Measurements from ENCODE around the gene KLF1. TPM values are rescaled to one million over a fixed set of nuclear protein-coding genes. Genes with fewer than 3 reads are reported as not detected.

The KLF1 gene
- total and polyA plus RNA-seq, 10 of the 15 experiments (the other 5 are each of a cell fraction or from before 2014, with no cell fraction given) = 0.04 to 0.38 (median 0.08) TPM; not detected in 3

GRCh38 chr19:12888006-12888603 lies 1.1 kb upstream of the KLF1 start:
- SMC1A ChIA-PET (ENCODE audit: uncharacterized antibody, unreplicated experiment) = interaction anchor here (1.5 kb wide), 1 partner anchor 12 kb away, joined by 4 read pairs; no protein-coding TSS in a partner anchor

More at GRCh38 chr19:12888006-12888603, 1.1 kb upstream of the KLF1 start:
- Histone ChIP-seq H3K4me2 (ENCODE audit: control insufficient read depth, insufficient read depth) (no peak overlapping the region), H4K20me1 (ENCODE audit: control insufficient read depth, insufficient read depth) (no peaks in the 10 kb centered on the region), H3K79me2 (ENCODE audit: control insufficient read depth, insufficient read depth, low read length) (peaks cover 10% of the 10 kb centered on the region), H3K9ac (ENCODE audit: control insufficient read depth, insufficient read depth, low read length) (no peak overlapping the region), H3K4me3 (no peak overlapping the region), H3K4me1 (ENCODE audit: control insufficient read depth, insufficient read depth, low read length) (peaks cover 19% of the 10 kb centered on the region), H3K9me3 (replicated peaks; ENCODE audit: control insufficient read depth, insufficient read depth, low read length) (peaks cover 7% of the 10 kb centered on the region), H2AFZ (ENCODE audit: control insufficient read depth, low read depth, low read length) (no peak overlapping the region), H3K27ac (ENCODE audit: control insufficient read depth, insufficient read depth) (no peak overlapping the region), H3K36me3 (ENCODE audit: control insufficient read depth in 2 of 2, insufficient read depth in 2 of 2, low read length in 1 of 2) (no peaks in the 10 kb centered on the region), H3K27me3 (replicated peaks in 1 of 2; ENCODE audit: control insufficient read depth in 2 of 2, insufficient read depth in 2 of 2, low read length in 1 of 2) (no peaks in the 10 kb centered on the region; a peak in 1 of 4 replicates)
- POLR2A ChIA-PET = no interaction called here
- in situ Hi-C loops (cut with MboI) = loop anchor here (10.0 kb wide), 1 partner anchor 207 kb away; no protein-coding TSS in a partner anchor
- no peak for FAIRE-seq
- peak; percentile 24; the same call in 1 of the 2 replicates for TF ChIP-seq YY1 (IDR thresholded peaks at IDR 0.05; ENCODE audit: low read depth, low read length)
- TF ChIP-seq CTCF (IDR thresholded peaks at IDR 0.05 in 2 of 3, conservative IDR thresholded peaks at IDR 0.05 in 1 of 3; ENCODE audit: control insufficient read depth in 2 of 3, extremely low read depth in 1 of 3, insufficient read depth in 1 of 3, low read depth in 3 of 3, low read length in 3 of 3) = no peak
- TF ChIP-seq GABPA (IDR thresholded peaks at IDR 0.05; ENCODE audit: low read depth) = no peak
- no peak for TF ChIP-seq BHLHE40 (IDR thresholded peaks at IDR 0.05; ENCODE audit: borderline replicate concordance in 1 of 2, low read depth in 2 of 2, low read length in 1 of 2)
- TF ChIP-seq POLR2A (IDR thresholded peaks at IDR 0.05; ENCODE audit: low read depth, low read length) = no peak
- TF ChIP-seq NR2F1 (conservative IDR thresholded peaks at IDR 0.05) = no peak
- DNase-seq (ENCODE audit: low read depth, low spot score) = no peak
- RAD21 ChIA-PET (ENCODE audit: unreplicated experiment) = interaction anchor here (0.6 kb wide), 1 partner anchor 124 kb away, joined by 3 read pairs; no protein-coding TSS in a partner anchor
- WGBS (ENCODE audit: insufficient coverage, insufficient replicate concordance, low lambda C conversion rate, missing lambda C conversion rate) = 21% methylated on average over 5 of the region's 5 CpGs
- intact Hi-C loops (cut with micrococcal nuclease; ENCODE audit: unreplicated experiment) = no loop called here
- CTCF ChIA-PET = interaction anchor here (0.6 to 13.2 kb wide), 2 partner anchors 75 to 139 kb away, joined by 3 to 182 read pairs; no protein-coding TSS in a partner anchor
- no peak for ATAC-seq
- BruUV-seq (replicated peaks) = no TSS peak
